ENCODE data around the gene MEG3.

- TF ChIP-seq CTCF (IDR thresholded peaks at IDR 0.05; ENCODE audit: insufficient read depth, low read length, poor library complexity, severe bottlenecking) (no peak), EZH2phosphoT487 (conservative IDR thresholded peaks at IDR 0.05; ENCODE audit: low read length) (no peak)
These were observed 6.5 kb upstream of the MEG3 start for GRCh38 chr14:100819453-100819828.
